Activated T-helper 1 cell treated with anti-CD3 and anti-CD28 coated beads, Interleukin-12 subunit alpha, Interleukin-12 subunit beta, Interleukin-2, Interleukin-4 antibody, amounts not matched to agents 30 ng/mL and 10 ng/mL and 1 ng/mL, durations not matched to agents 14 hours and 24 hours and 36 hours (primary cell): ENCODE results near the gene TRPV4. TPM values are rescaled to one million over a fixed set of nuclear protein-coding genes. Genes with fewer than 3 reads are reported as not detected.

Experiments used
- DNase-seq: peaks from one replicate; pipeline ENCODE4 v3.0.0; 2021; ENCODE audit warnings: low spot score
- H3K27ac Mint-ChIP-seq: one replicate; pipeline ENCODE4 v1.8.0; 2021; ENCODE audit warnings: mild to moderate bottlenecking, mixed read lengths
- H3K27me3 Mint-ChIP-seq: one replicate; pipeline ENCODE4 v1.8.0; 2022; ENCODE audit warnings: mild to moderate bottlenecking, moderate library complexity, mixed read lengths; ENCODE audit not compliant: insufficient read depth
- H3K36me3 Mint-ChIP-seq: one replicate; pipeline ENCODE4 v1.8.0; 2021; ENCODE audit warnings: low read depth, mixed read lengths
- H3K4me1 Mint-ChIP-seq: one replicate; pipeline ENCODE4 v1.8.0; 2021; ENCODE audit warnings: low read depth, mixed read lengths
- H3K4me3 Mint-ChIP-seq: one replicate; pipeline ENCODE4 v1.8.0; 2021; ENCODE audit warnings: mild to moderate bottlenecking, moderate library complexity, mixed read lengths
- H3K9me3 Mint-ChIP-seq: one replicate; pipeline ENCODE4 v1.8.0; 2021; ENCODE audit warnings: mixed read lengths
- intact Hi-C: fragments of 100-400 bp; cut with micrococcal nuclease; formaldehyde crosslinking; loops from one replicate; pipeline ENCODE4 v1.15.1; 2024
- total RNA-seq: library from RNA; stranded (reverse); gene quantifications from 2 replicates; pipeline ENCODE4 v1.2.3, GENCODE V29; 2022

The TRPV4 gene
- total RNA-seq, 1 donor from 2014 or later: not detected

- H3K36me3 Mint-ChIP-seq: no peaks in the 10 kb centered on the region
- H3K4me1 Mint-ChIP-seq: peaks cover 5% of the 10 kb centered on the region
- intact Hi-C loops: no loop called here
- H3K27ac Mint-ChIP-seq: no peak overlapping the region
- peaks cover 44% of the 10 kb centered on the region for H3K27me3 Mint-ChIP-seq
- no peak overlapping the region for H3K4me3 Mint-ChIP-seq
- DNase-seq: no peak
- no peaks in the 10 kb centered on the region for H3K9me3 Mint-ChIP-seq
Measured at GRCh38 chr12:109831365-109831764, 1.8 kb downstream of the TRPV4 start.

- intact Hi-C loops: no loop called here
- Mint-ChIP-seq H3K4me3 (no peak overlapping the region), H3K4me1 (peaks cover 5% of the 10 kb centered on the region), H3K27ac (no peak overlapping the region), H3K9me3 (no peaks in the 10 kb centered on the region), H3K36me3 (no peaks in the 10 kb centered on the region), H3K27me3 (peaks cover 46% of the 10 kb centered on the region)
- no peak for DNase-seq
Measured at GRCh38 chr12:109830718-109831117, 2.5 kb downstream of the TRPV4 start.

- Mint-ChIP-seq H3K4me1 (peaks cover 5% of the 10 kb centered on the region), H3K36me3 (no peaks in the 10 kb centered on the region), H3K9me3 (no peaks in the 10 kb centered on the region), H3K4me3 (no peak overlapping the region), H3K27me3 (peaks cover 45% of the 10 kb centered on the region), H3K27ac (no peak overlapping the region)
- intact Hi-C loops: no loop called here
- DNase-seq: no peak
Measured at GRCh38 chr12:109830267-109830666, 2.9 kb downstream of the TRPV4 start.

- Mint-ChIP-seq H3K27ac (no peak overlapping the region), H3K27me3 (peaks cover 39% of the 10 kb centered on the region), H3K9me3 (no peaks in the 10 kb centered on the region), H3K4me1 (peaks cover 5% of the 10 kb centered on the region), H3K36me3 (no peaks in the 10 kb centered on the region), H3K4me3 (no peak overlapping the region)
- intact Hi-C loops: no loop called here
- DNase-seq: no peak
Measured at GRCh38 chr12:109829667-109830066, 3.5 kb downstream of the TRPV4 start.

DNA sequence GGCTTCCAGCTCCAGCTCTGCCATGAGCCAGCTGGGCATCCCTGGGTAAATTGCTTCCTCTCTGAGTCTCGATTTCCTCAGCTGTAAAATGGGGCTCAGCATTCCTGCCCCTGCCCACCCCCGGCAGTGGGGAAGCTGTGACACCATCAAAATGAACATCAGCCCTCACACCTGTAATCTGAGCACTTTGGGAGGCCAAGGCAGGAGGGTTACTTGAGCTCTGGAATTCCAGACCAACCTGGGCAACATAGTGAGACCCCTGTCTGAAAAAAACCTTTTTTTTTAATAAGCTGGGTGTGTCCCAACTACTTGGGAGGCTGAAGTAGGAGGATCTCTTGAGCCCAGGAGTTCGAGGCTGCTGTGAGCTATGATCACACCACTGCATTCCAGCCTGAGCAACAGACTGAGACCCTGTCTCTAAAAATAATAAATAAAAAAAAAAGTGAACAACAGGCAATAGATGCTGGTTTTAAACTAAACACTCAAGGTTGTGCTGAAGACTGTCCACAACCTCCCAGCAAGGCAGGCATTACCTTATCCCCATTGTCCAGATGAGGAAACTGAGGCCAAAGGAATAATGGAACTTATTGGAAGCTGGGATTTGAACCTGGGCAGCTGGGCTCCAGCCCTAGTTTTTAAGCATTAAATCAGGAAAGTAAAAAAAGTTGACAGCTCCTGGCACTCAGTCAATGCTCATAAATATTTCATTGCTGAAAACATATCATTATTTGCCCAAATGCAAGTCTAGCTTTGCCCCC is 4.3 kb downstream of the TRPV4 start:
- Mint-ChIP-seq H3K4me1 (peaks cover 5% of the 10 kb centered on the region), H3K9me3 (no peaks in the 10 kb centered on the region), H3K4me3 (no peak overlapping the region), H3K27ac (no peak overlapping the region), H3K27me3 (peaks cover 33% of the 10 kb centered on the region), H3K36me3 (no peaks in the 10 kb centered on the region)
- no peak for DNase-seq
- intact Hi-C loops: no loop called here

DNA sequence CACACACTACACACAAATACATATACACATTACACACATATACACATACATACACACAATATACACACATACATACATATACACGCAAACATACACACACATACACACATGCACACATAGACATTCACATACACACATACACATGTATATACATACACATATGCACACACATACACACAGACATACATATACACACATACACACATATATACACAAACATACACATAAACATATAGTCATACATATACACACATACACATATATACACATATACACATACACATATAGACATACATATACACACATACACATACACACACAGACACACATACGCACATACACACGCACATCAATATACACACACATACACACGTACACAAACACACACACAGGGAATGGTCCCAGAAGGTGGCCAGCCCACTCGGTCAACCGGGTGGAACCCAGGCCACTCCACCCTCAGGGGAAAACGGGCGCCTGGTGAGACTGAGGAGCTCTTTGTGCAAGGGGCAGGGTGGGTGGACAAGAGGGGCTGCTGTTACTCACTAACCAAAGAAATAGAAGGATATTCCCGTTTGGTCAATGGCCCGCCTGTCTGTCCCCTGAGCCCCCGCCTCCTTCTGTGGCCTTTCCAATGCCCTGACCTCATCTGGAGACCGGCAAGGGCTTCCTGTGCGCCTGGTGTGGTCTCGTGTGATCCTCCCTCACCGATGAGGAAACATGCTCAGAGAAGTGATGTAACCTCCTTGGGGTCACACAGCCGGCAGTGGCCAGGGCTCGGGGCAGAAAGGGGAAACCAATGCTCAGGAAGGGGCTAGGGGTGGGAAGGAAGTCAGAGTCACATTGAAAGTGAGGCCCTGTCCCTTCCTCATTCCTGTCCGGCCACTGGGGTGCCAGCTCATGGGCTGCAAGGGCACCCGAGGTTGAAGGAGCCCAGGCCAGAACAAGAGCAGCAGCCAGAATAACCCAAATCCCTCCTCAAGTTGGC is 5.3 kb downstream of the TRPV4 start:
- no peak overlapping the region for H3K27ac Mint-ChIP-seq
- H3K4me1 Mint-ChIP-seq: no peaks in the 10 kb centered on the region
- H3K36me3 Mint-ChIP-seq: no peaks in the 10 kb centered on the region
- no peaks in the 10 kb centered on the region for H3K9me3 Mint-ChIP-seq
- no peak for DNase-seq
- intact Hi-C loops: no loop called here
- peaks cover 28% of the 10 kb centered on the region for H3K27me3 Mint-ChIP-seq
- H3K4me3 Mint-ChIP-seq: no peak overlapping the region

- DNase-seq: no peak
- H3K4me1 Mint-ChIP-seq: no peaks in the 10 kb centered on the region
- no peaks in the 10 kb centered on the region for H3K9me3 Mint-ChIP-seq
- H3K36me3 Mint-ChIP-seq: no peaks in the 10 kb centered on the region
- intact Hi-C loops: no loop called here
- no peak overlapping the region for H3K27ac Mint-ChIP-seq
- no peak overlapping the region for H3K4me3 Mint-ChIP-seq
- H3K27me3 Mint-ChIP-seq: peaks cover 23% of the 10 kb centered on the region
Measured at GRCh38 chr12:109827080-109827479, 6.1 kb downstream of the TRPV4 start.

- H3K9me3 Mint-ChIP-seq: no peaks in the 10 kb centered on the region
- no peak for DNase-seq
- intact Hi-C loops: no loop called here
Measured at GRCh38 chr12:109824731-109825130, 8.5 kb downstream of the TRPV4 start.

GRCh38 chr12:109822951-109823411 is 10.2 kb downstream of the TRPV4 start:
- Mint-ChIP-seq H3K4me3 (no peak overlapping the region), H3K36me3 (no peaks in the 10 kb centered on the region), H3K27ac (no peak overlapping the region), H3K4me1 (no peaks in the 10 kb centered on the region), H3K27me3 (peaks cover 6% of the 10 kb centered on the region), H3K9me3 (no peaks in the 10 kb centered on the region)
- intact Hi-C loops: no loop called here
- no peak for DNase-seq

More at GRCh38 chr12:109824731-109825130, 8.5 kb downstream of the TRPV4 start:
- Mint-ChIP-seq H3K27me3 (peaks cover 10% of the 10 kb centered on the region), H3K27ac (no peak overlapping the region), H3K36me3 (no peaks in the 10 kb centered on the region), H3K4me3 (no peak overlapping the region), H3K4me1 (no peaks in the 10 kb centered on the region)

DNA sequence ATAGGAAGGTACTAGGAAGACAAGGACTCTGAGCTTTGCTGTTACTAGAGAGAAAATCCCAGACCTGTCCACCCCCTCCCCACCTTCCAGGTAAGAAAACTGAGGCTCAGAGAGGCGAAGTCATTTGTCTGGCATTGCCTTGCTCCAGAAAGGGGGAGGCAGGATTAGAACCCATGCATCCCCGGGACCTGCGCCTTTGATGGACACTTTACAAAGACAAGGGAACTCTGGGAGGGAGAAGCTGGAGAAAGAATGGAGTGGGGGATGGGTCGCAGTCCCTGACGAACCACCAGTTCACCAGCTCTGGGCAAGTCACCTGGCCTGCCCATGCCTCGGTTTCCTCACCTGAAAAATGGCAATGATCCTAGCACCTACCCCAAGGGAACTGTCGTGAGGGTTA is 10.8 kb downstream of the TRPV4 start:
- Mint-ChIP-seq H3K4me1 (no peaks in the 10 kb centered on the region), H3K36me3 (no peaks in the 10 kb centered on the region), H3K27me3 (peaks cover 6% of the 10 kb centered on the region), H3K9me3 (no peaks in the 10 kb centered on the region), H3K27ac (no peak overlapping the region), H3K4me3 (no peak overlapping the region)
- intact Hi-C loops: no loop called here
- DNase-seq: no peak

GRCh38 chr12:109821968-109822367 is 11.2 kb downstream of the TRPV4 start:
- intact Hi-C loops: no loop called here
- Mint-ChIP-seq H3K27ac (no peak overlapping the region), H3K27me3 (peaks cover 6% of the 10 kb centered on the region), H3K4me3 (no peak overlapping the region), H3K4me1 (no peaks in the 10 kb centered on the region), H3K9me3 (no peaks in the 10 kb centered on the region), H3K36me3 (no peaks in the 10 kb centered on the region)
- no peak for DNase-seq

DNA sequence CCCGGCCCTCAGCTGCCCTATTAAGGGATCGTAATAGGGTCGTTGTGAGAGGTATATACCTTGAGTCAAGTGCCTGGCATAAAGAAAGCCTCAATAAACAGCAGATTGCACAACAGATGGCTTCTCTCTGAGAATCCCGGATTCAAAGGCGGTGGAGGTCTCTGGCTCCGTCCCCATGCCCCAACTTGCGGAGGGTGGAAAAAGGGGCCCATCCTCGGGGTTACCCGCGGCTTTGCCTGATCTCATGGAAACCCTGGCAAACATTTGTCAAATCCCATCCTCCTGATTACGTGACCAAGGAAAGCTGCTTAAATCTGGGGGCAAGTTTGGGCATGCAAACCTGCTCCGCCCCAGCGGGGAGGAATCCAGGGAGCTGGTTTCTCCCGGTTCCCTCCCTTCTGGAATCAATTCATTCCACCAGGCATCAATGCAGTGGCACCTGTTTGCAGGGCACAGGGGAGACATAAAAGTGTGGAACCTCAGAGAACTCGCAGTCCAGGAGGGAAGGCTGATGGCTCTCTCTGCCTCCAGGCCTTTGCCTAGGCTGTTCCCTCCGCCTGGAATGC is 12.3 kb downstream of the TRPV4 start:
- Mint-ChIP-seq H3K36me3 (no peaks in the 10 kb centered on the region), H3K4me1 (no peaks in the 10 kb centered on the region), H3K27me3 (peaks cover 1% of the 10 kb centered on the region), H3K27ac (no peak overlapping the region), H3K4me3 (no peak overlapping the region), H3K9me3 (no peaks in the 10 kb centered on the region)
- no peak for DNase-seq
- intact Hi-C loops: no loop called here
